DND-41 (cell line): ENCODE measurements around the gene ATP5F1A.

Experiments
- ATAC-seq: fragments of 200-7000 bp; cut with Tn5 transposase; 3 replicates; pipeline ENCODE4 v1.9.1; 2021; ENCODE audit warnings: low read depth; ENCODE audit not compliant: insufficient read depth
- DNase-seq: peaks from one replicate; pipeline ENCODE4 v3.0.0-alpha.2; 2020
- H2AFZ ChIP-seq: 2 replicates; pipeline ENCODE4 v1.6.0; 2012; ENCODE audit warnings: low read depth, low read length
- H3K27ac ChIP-seq: 2 replicates; pipeline ENCODE4 v1.5.1; 2012; ENCODE audit warnings: low read length, inconsistent platforms
- H3K27me3 ChIP-seq: fragments of 200-600 bp; sonication (generic); 2 replicates; pipeline ENCODE4 v1.6.0; 2012; ENCODE audit warnings: low read length, mild to moderate bottlenecking, inconsistent platforms; ENCODE audit not compliant: insufficient read depth, poor library complexity
- H3K36me3 ChIP-seq: 2 replicates; pipeline ENCODE4 v1.5.1; 2012; ENCODE audit warnings: low read length, inconsistent platforms; ENCODE audit not compliant: insufficient read depth
- H3K4me1 ChIP-seq: 2 replicates; pipeline ENCODE4 v1.5.1; 2012; ENCODE audit warnings: mild to moderate bottlenecking, low read length; ENCODE audit not compliant: insufficient read depth
- H3K4me2 ChIP-seq: 2 replicates; pipeline ENCODE4 v1.6.0; 2012; ENCODE audit warnings: mild to moderate bottlenecking, moderate library complexity, low read length, inconsistent platforms; ENCODE audit not compliant: insufficient read depth
- H3K4me3 ChIP-seq, 2 experiments: fragments of 200-600 bp in 1 of 2; shearing (Covaris generic) in 1 of 2; 2 replicates each; pipeline ENCODE4 v1.5.1; 2012 to 2016; ENCODE audit warnings: inconsistent platforms in 2 of 2, low read length in 2 of 2, mild to moderate bottlenecking in 2 of 2, low read depth in 1 of 2, moderate library complexity in 1 of 2
- H3K79me2 ChIP-seq: 2 replicates; pipeline ENCODE4 v1.6.0; 2012; ENCODE audit warnings: low read length, inconsistent platforms; ENCODE audit not compliant: insufficient read depth
- H3K9ac ChIP-seq: 2 replicates; pipeline ENCODE4 v1.6.0; 2012; ENCODE audit warnings: low read depth, mild to moderate bottlenecking, inconsistent platforms, low read length, moderate library complexity
- H3K9me3 ChIP-seq: 2 replicates; pipeline ENCODE4 v1.5.1; 2012; ENCODE audit warnings: low read length, moderate library complexity, mild to moderate bottlenecking, inconsistent platforms; ENCODE audit not compliant: insufficient read depth, severe bottlenecking
- H4K20me1 ChIP-seq: 2 replicates; pipeline ENCODE4 v1.6.0; 2012; ENCODE audit warnings: low read length; ENCODE audit not compliant: insufficient read depth
- EZH2 ChIP-seq: IDR thresholded peaks from 3 replicates; pipeline ENCODE4 v1.6.1; 2012; ENCODE audit warnings: borderline replicate concordance, low read depth, mild to moderate bottlenecking, moderate library complexity, low read length, inconsistent platforms; ENCODE audit not compliant: severe bottlenecking
- TF ChIP-seq, protein P1 (sequence below): IDR thresholded peaks from 2 replicates; pipeline ENCODE4 v1.5.1; 2012; ENCODE audit warnings: borderline replicate concordance, low read length, moderate library complexity, mild to moderate bottlenecking; ENCODE audit not compliant: poor library complexity, severe bottlenecking; ENCODE audit errors: extremely low read depth

Gene ATP5F1A

DNA sequence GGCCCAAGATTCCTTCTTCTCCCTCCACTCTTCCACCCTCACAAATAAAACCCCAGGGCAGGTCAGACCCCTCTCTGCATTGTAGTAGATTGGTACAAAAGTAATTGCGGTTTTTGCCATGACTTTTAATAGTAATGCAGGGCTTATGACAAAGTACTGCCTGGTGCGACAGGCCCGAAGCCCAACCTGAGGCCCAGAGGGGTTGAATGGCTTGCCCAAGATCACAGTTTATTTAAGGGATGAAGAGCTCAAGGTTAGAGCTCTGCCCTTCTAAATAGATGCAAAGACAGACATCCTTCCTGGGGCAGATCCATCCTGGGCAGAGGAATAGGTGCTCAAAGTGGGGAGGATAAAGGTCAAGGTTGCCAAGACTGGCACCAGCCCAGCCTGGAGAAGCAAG is 25.1 kb downstream of the ATP5F1A start:
- Histone ChIP-seq H4K20me1 (no peaks in the 10 kb centered on the region), H3K4me2 (no peak overlapping the region), H3K27ac (no peak overlapping the region), H3K27me3 (no peaks in the 10 kb centered on the region), H3K4me1 (no peaks in the 10 kb centered on the region), H2AFZ (no peak overlapping the region), H3K79me2 (no peaks in the 10 kb centered on the region), H3K9ac (no peak overlapping the region), H3K4me3 (no peak overlapping the region), H3K36me3 (peaks cover 6% of the 10 kb centered on the region; the same call in 1 of the 2 replicates), H3K9me3 (no peaks in the 10 kb centered on the region)
- DNase-seq = no peak
- ATAC-seq = 0 out of 3 replicates have a peak, but pooled peaks have one; percentile 2
- no peak for TF ChIP-seq EZH2
- TF ChIP-seq, protein P1, sequence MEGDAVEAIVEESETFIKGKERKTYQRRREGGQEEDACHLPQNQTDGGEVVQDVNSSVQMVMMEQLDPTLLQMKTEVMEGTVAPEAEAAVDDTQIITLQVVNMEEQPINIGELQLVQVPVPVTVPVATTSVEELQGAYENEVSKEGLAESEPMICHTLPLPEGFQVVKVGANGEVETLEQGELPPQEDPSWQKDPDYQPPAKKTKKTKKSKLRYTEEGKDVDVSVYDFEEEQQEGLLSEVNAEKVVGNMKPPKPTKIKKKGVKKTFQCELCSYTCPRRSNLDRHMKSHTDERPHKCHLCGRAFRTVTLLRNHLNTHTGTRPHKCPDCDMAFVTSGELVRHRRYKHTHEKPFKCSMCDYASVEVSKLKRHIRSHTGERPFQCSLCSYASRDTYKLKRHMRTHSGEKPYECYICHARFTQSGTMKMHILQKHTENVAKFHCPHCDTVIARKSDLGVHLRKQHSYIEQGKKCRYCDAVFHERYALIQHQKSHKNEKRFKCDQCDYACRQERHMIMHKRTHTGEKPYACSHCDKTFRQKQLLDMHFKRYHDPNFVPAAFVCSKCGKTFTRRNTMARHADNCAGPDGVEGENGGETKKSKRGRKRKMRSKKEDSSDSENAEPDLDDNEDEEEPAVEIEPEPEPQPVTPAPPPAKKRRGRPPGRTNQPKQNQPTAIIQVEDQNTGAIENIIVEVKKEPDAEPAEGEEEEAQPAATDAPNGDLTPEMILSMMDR = no peak

- Histone ChIP-seq H3K27ac (no peak overlapping the region), H2AFZ (no peak overlapping the region), H3K79me2 (no peaks in the 10 kb centered on the region), H3K9ac (no peak overlapping the region), H3K4me3 (no peak overlapping the region), H4K20me1 (no peaks in the 10 kb centered on the region), H3K4me2 (no peak overlapping the region), H3K27me3 (no peaks in the 10 kb centered on the region), H3K4me1 (no peaks in the 10 kb centered on the region), H3K9me3 (no peaks in the 10 kb centered on the region), H3K36me3 (peaks cover under 1% of the 10 kb centered on the region; the same call in 1 of the 2 replicates)
- no peak for TF ChIP-seq EZH2
- TF ChIP-seq, protein P1 = no peak
- no peak for DNase-seq
- no peak for ATAC-seq
These were observed 25.7 kb downstream of the ATP5F1A start for GRCh38 chr18:46072376-46072867.

DNA sequence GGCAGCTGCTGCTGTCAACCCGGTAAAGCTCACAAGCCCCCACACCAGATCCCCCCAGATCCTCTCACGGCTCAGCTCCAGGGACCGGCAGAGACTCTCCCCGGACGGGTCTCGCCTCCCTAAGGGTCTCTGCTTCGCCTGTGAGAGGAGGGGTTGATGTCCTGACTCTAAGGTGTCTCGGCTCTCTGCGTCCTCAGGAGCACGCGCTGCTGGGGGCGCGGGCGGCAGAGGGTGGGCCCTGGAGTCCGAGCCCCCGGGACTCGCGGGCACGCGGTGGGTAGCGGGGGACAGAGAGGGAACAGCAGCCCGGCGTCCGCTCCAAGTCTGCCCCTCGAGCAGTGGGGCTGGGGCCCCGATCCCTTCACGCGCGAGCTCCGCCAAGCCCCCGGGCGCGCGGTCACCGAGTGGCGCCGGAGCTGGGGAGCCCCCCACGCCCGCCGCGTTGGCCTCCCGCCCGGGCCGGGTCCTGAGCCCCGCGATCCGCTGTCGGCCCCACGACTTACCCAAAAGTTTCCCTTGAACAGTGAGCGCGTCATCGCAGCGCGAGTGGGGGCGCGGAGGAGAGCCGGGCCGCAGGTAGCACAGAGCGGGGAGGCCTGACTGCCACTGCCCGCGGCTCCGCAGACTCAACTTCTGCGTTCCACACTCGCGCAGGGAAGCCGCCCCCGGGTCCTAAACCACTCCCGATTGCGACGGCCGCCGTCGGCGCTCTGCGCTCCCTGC is 26.3 kb downstream of the ATP5F1A start, which contains the start of gene PSTPIP2:
Gene PSTPIP2, minus strand, starts transcription at position 608 of the 723 bp plus-strand sequence. Its CDS starts 72 bp downstream, at position 536.
- H3K4me2 ChIP-seq = no peak within 1 kb of the TSS
- no peaks in the 10 kb centered on the region for H3K36me3 ChIP-seq
- no peaks in the 10 kb centered on the region for H3K27me3 ChIP-seq
- H3K4me1 ChIP-seq = no peaks in the 10 kb centered on the region
- H3K27ac ChIP-seq = no peak within 1 kb of the TSS
- H4K20me1 ChIP-seq = no peaks in the 10 kb centered on the region
- H3K9ac ChIP-seq = no peak within 1 kb of the TSS
- no peak for TF ChIP-seq EZH2
- TF ChIP-seq, protein P1 = no peak
- no peak within 1 kb of the TSS for H2AFZ ChIP-seq
- no peak for ATAC-seq
- DNase-seq = no peak
- H3K79me2 ChIP-seq = no peaks in the 10 kb centered on the region
- no peaks in the 10 kb centered on the region for H3K9me3 ChIP-seq
- no peak within 1 kb of the TSS for H3K4me3 ChIP-seq
